HepG2 (cell line): ENCODE results near the gene MRPS10. TPM values are rescaled to one million over a fixed set of nuclear protein-coding genes. Genes with fewer than 3 reads are reported as not detected.

Experiments used
- ARID3A ChIP-seq: IDR thresholded peaks from 2 replicates; pipeline ENCODE4 v1.6.1; 2012; ENCODE audit warnings: low read depth, low read length, improper control_type of control experiment
- ATF7 ChIP-seq, 2 experiments: fragments of 450-650 bp in 1 of 2; sonication (generic) in 1 of 2; formaldehyde crosslinking in 1 of 2; IDR thresholded peaks; 2 replicates each; pipeline versions ENCODE4 v1.4.0 to v1.6.1; 2016 to 2020; ENCODE audit warnings: antibody characterized with exemption in 1 of 2, mild to moderate bottlenecking in 1 of 2, missing genetic modification reagents in 1 of 2
- DPF2 ChIP-seq: sonication (generic); formaldehyde crosslinking; IDR thresholded peaks from 2 replicates; pipeline ENCODE4 v1.4.0; 2020; ENCODE audit warnings: mild to moderate bottlenecking, low read depth, missing genetic modification reagents, borderline replicate concordance
- IRF1 ChIP-seq: sonication (generic); formaldehyde crosslinking; IDR thresholded peaks from 2 replicates; pipeline ENCODE4 v1.4.0; 2020; ENCODE audit warnings: low read depth, mild to moderate bottlenecking, missing genetic modification reagents
- MNT ChIP-seq: fragments of 450-650 bp; IDR thresholded peaks from 2 replicates; pipeline ENCODE4 v1.6.1; 2016
- NFIC ChIP-seq: IDR thresholded peaks from 2 replicates; pipeline ENCODE4 v1.6.1; 2012; ENCODE audit warnings: mild to moderate bottlenecking, low read length, inconsistent platforms
- POLR2AphosphoS2 ChIP-seq: IDR thresholded peaks from 2 replicates; pipeline ENCODE4 v1.6.1; 2011; ENCODE audit warnings: low read depth, low read length, improper control_type of control experiment
- SMARCC2 ChIP-seq: fragments of 450-650 bp; IDR thresholded peaks from 2 replicates; pipeline ENCODE4 v1.6.1; 2017; ENCODE audit warnings: antibody characterized with exemption, mild to moderate bottlenecking
- SPEN ChIP-seq: sonication (generic); formaldehyde crosslinking; IDR thresholded peaks from 2 replicates; pipeline ENCODE4 v1.5.1; 2020; ENCODE audit warnings: low read depth, mild to moderate bottlenecking, missing genetic modification reagents
- THYN1 ChIP-seq: sonication (generic); formaldehyde crosslinking; IDR thresholded peaks from 2 replicates; pipeline ENCODE4 v1.8.1; 2023; ENCODE audit warnings: low read depth, mild to moderate bottlenecking, moderate library complexity, missing genetic modification reagents, borderline replicate concordance
- U2AF1 ChIP-seq: fragments of 200-400 bp; formaldehyde crosslinking; optimal IDR thresholded peaks from 2 replicates; pipeline ENCODE3; 2017; ENCODE audit warnings: mild to moderate bottlenecking, low read depth, low read length
- ZNF20 ChIP-seq: sonication (generic); formaldehyde crosslinking; IDR thresholded peaks from 2 replicates; pipeline ENCODE4 v1.4.0; 2020; ENCODE audit warnings: mild to moderate bottlenecking, moderate library complexity, missing genetic modification reagents
- ZNF34 ChIP-seq: sonication (generic); formaldehyde crosslinking; IDR thresholded peaks from 2 replicates; pipeline ENCODE4 v1.4.0; 2020; ENCODE audit warnings: mild to moderate bottlenecking, missing genetic modification reagents, borderline replicate concordance
- ZNF670 ChIP-seq: sonication (generic); formaldehyde crosslinking; IDR thresholded peaks from 2 replicates; pipeline ENCODE4 v1.8.0; 2022; ENCODE audit warnings: mild to moderate bottlenecking, missing genetic modification reagents, borderline replicate concordance
- ZNF768 ChIP-seq: sonication (generic); formaldehyde crosslinking; IDR thresholded peaks from 2 replicates; pipeline ENCODE4 v1.4.0; 2020; ENCODE audit warnings: missing genetic modification reagents
- polyA plus RNA-seq, 8 experiments: library from polyadenylated mRNA; depleted of rRNA in 3 of 8; stranded (reverse) in 7 of 8; unstranded in 1 of 8; fragments of >200 nt; fragmentation: Illumina TruSeq in 4 of 8; extraction: Trizol in 4 of 8; gene quantifications; 2 replicates each; pipeline versions ENCODE4 v1.2.1 to v1.2.3, GENCODE V29; 2011 to 2016; ENCODE audit warnings: low read depth in 4 of 8, missing spikeins in 1 of 8, mixed read lengths in 1 of 8; ENCODE audit not compliant: insufficient read depth in 1 of 8
- total RNA-seq, 5 experiments: library from RNA; depleted of rRNA; stranded (reverse); fragments of >200 nt; fragmentation: Illumina TruSeq; extraction: Trizol; gene quantifications; 2 replicates each; pipeline ENCODE4 v1.2.3, GENCODE V29; 2016; ENCODE audit warnings: low read depth in 1 of 5
- TF ChIP-seq, protein P1 (sequence below): sonication (generic); formaldehyde crosslinking; IDR thresholded peaks from 2 replicates; pipeline ENCODE4 v1.5.0; 2020; ENCODE audit warnings: mild to moderate bottlenecking, missing genetic modification reagents, borderline replicate concordance
- TF ChIP-seq, protein P2 (sequence below): sonication (generic); formaldehyde crosslinking; IDR thresholded peaks from 2 replicates; pipeline ENCODE4 v1.9.0; 2022; ENCODE audit warnings: missing genetic modification reagents, mild to moderate bottlenecking, borderline replicate concordance
- TF ChIP-seq, protein P3 (sequence below): sonication (generic); formaldehyde crosslinking; IDR thresholded peaks from 2 replicates; pipeline ENCODE4 v1.9.0; 2021; ENCODE audit warnings: missing genetic modification reagents, borderline replicate concordance

Gene MRPS10
- total and polyA plus RNA-seq, 2 of the 13 experiments (the other 11 are each of a cell fraction or from before 2014, with no cell fraction given) = 31.7 to 54.6 TPM

GRCh38 chr6:42217519-42218367 lies at the start of gene MRPS10 (continued):
- peak; percentile 76; the same call in 1 of the 2 replicates for TF ChIP-seq ZNF768
- TF ChIP-seq, protein P1, sequence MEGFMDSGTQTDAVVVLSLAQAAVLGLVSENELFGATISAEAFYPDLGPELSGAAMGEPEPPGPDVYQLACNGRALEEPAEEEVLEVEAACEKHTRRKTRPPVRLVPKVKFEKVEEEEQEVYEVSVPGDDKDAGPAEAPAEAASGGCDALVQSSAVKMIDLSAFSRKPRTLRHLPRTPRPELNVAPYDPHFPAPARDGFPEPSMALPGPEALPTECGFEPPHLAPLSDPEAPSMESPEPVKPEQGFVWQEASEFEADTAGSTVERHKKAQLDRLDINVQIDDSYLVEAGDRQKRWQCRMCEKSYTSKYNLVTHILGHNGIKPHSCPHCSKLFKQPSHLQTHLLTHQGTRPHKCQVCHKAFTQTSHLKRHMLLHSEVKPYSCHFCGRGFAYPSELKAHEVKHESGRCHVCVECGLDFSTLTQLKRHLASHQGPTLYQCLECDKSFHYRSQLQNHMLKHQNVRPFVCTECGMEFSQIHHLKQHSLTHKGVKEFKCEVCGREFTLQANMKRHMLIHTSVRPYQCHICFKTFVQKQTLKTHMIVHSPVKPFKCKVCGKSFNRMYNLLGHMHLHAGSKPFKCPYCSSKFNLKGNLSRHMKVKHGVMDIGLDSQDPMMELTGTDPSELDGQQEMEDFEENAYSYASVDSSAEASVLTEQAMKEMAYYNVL (CRISPR knock-in tag) = peak; percentile 88; the same call in 1 of the 2 replicates
- TF ChIP-seq SMARCC2 = no peak
- no peak for TF ChIP-seq IRF1 (CRISPR knock-in tag)
- TF ChIP-seq POLR2AphosphoS2 = peak; percentile 71; the same call in 1 of the 2 replicates
- TF ChIP-seq DPF2 = no peak
- TF ChIP-seq, protein P2, sequence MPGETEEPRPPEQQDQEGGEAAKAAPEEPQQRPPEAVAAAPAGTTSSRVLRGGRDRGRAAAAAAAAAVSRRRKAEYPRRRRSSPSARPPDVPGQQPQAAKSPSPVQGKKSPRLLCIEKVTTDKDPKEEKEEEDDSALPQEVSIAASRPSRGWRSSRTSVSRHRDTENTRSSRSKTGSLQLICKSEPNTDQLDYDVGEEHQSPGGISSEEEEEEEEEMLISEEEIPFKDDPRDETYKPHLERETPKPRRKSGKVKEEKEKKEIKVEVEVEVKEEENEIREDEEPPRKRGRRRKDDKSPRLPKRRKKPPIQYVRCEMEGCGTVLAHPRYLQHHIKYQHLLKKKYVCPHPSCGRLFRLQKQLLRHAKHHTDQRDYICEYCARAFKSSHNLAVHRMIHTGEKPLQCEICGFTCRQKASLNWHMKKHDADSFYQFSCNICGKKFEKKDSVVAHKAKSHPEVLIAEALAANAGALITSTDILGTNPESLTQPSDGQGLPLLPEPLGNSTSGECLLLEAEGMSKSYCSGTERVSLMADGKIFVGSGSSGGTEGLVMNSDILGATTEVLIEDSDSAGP = peak; percentile 83
- TF ChIP-seq ZNF34 (CRISPR knock-in tag) = no peak
- TF ChIP-seq ARID3A = 0 out of 2 replicates have a peak, but pooled peaks have one; percentile 10
- TF ChIP-seq THYN1 (CRISPR knock-in tag) = no peak
- peak; percentile 86 for TF ChIP-seq SPEN (CRISPR knock-in tag)
- TF ChIP-seq MNT = 0 out of 2 replicates have a peak, but pooled peaks have one; percentile 10
- TF ChIP-seq ATF7 (IDR thresholded peaks at IDR 0.05) = no peak
- TF ChIP-seq ATF7 (CRISPR knock-in tag; IDR thresholded peaks at IDR 0.05) = no peak
- peak; percentile 98 for TF ChIP-seq U2AF1
- peak; percentile 29; the same call in 1 of the 2 replicates for TF ChIP-seq NFIC
- TF ChIP-seq, protein P3, sequence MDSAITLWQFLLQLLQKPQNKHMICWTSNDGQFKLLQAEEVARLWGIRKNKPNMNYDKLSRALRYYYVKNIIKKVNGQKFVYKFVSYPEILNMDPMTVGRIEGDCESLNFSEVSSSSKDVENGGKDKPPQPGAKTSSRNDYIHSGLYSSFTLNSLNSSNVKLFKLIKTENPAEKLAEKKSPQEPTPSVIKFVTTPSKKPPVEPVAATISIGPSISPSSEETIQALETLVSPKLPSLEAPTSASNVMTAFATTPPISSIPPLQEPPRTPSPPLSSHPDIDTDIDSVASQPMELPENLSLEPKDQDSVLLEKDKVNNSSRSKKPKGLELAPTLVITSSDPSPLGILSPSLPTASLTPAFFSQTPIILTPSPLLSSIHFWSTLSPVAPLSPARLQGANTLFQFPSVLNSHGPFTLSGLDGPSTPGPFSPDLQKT (CRISPR knock-in tag) = no peak
- TF ChIP-seq ZNF20 (CRISPR knock-in tag) = peak; percentile 88
- peak; percentile 71; the same call in 1 of the 2 replicates for TF ChIP-seq ZNF670 (CRISPR knock-in tag)
